Activated T-helper 1 cell treated with anti-CD3 and anti-CD28 coated beads, Interleukin-12 subunit alpha, Interleukin-12 subunit beta, Interleukin-2, Interleukin-4 antibody, amounts not matched to agents 30 ng/mL and 10 ng/mL and 1 ng/mL, durations not matched to agents 14 hours and 24 hours and 36 hours (primary cell): Measurements from ENCODE around the gene GLO1. TPM values are rescaled to one million over a fixed set of nuclear protein-coding genes. Genes with fewer than 3 reads are reported as not detected.

Source experiments
- DNase-seq: peaks from one replicate; pipeline ENCODE4 v3.0.0; 2021; ENCODE audit warnings: low spot score
- H3K27ac Mint-ChIP-seq: one replicate; pipeline ENCODE4 v1.8.0; 2021; ENCODE audit warnings: mild to moderate bottlenecking, mixed read lengths
- H3K27me3 Mint-ChIP-seq: one replicate; pipeline ENCODE4 v1.8.0; 2022; ENCODE audit warnings: mild to moderate bottlenecking, moderate library complexity, mixed read lengths; ENCODE audit not compliant: insufficient read depth
- H3K36me3 Mint-ChIP-seq: one replicate; pipeline ENCODE4 v1.8.0; 2021; ENCODE audit warnings: low read depth, mixed read lengths
- H3K4me1 Mint-ChIP-seq: one replicate; pipeline ENCODE4 v1.8.0; 2021; ENCODE audit warnings: low read depth, mixed read lengths
- H3K4me3 Mint-ChIP-seq: one replicate; pipeline ENCODE4 v1.8.0; 2021; ENCODE audit warnings: mild to moderate bottlenecking, moderate library complexity, mixed read lengths
- H3K9me3 Mint-ChIP-seq: one replicate; pipeline ENCODE4 v1.8.0; 2021; ENCODE audit warnings: mixed read lengths
- intact Hi-C: fragments of 100-400 bp; cut with micrococcal nuclease; formaldehyde crosslinking; loops from one replicate; pipeline ENCODE4 v1.15.1; 2024
- total RNA-seq: library from RNA; stranded (reverse); gene quantifications from 2 replicates; pipeline ENCODE4 v1.2.3, GENCODE V29; 2022

Gene GLO1
- total RNA-seq, 1 donor from 2014 or later: 109 TPM

- intact Hi-C loops: loop anchor here (5.0 kb wide), 1 partner anchor 1996 kb away; no protein-coding TSS in a partner anchor
- no peak for DNase-seq
- Mint-ChIP-seq H3K27ac (no peak overlapping the region), H3K9me3 (no peaks in the 10 kb centered on the region), H3K4me1 (peaks cover 7% of the 10 kb centered on the region), H3K36me3 (peaks cover 2% of the 10 kb centered on the region), H3K27me3 (no peaks in the 10 kb centered on the region), H3K4me3 (no peak overlapping the region)
Measured at GRCh38 chr6:38646166-38646878, 56.6 kb downstream of the GLO1 start.

- Mint-ChIP-seq H3K4me1 (peaks cover 15% of the 10 kb centered on the region), H3K36me3 (no peaks in the 10 kb centered on the region), H3K27me3 (no peaks in the 10 kb centered on the region), H3K9me3 (no peaks in the 10 kb centered on the region), H3K4me3 (no peak overlapping the region), H3K27ac (no peak overlapping the region)
- intact Hi-C loops: loop anchor here (5.0 kb wide), 1 partner anchor 1997 kb away; no protein-coding TSS in a partner anchor
- DNase-seq: no peak
Measured at GRCh38 chr6:38644951-38645350, 58.0 kb downstream of the GLO1 start.

- Mint-ChIP-seq H3K4me3 (peak overlapping the region; percentile 92), H3K27me3 (no peaks in the 10 kb centered on the region), H3K27ac (peak overlapping the region; percentile 91), H3K36me3 (peaks cover 2% of the 10 kb centered on the region), H3K9me3 (no peaks in the 10 kb centered on the region), H3K4me1 (peaks cover 47% of the 10 kb centered on the region)
- intact Hi-C loops: loop anchor here (1.0 to 2.0 kb wide), 2 partner anchors 63 to 74 kb away; partner anchors contain the start of genes DNAH8 and GLO1
- DNase-seq: no peak
Measured at GRCh38 chr6:38640216-38640909, 62.6 kb downstream of the GLO1 start.

GRCh38 chr6:38639498-38640215, 63.3 kb downstream of the GLO1 start, which contains the start of gene BTBD9:
TSS of gene BTBD9 (minus strand) at chr6:38639929.
- Mint-ChIP-seq H3K36me3 (peaks cover 2% of the 10 kb centered on the region), H3K4me1 (peaks cover 47% of the 10 kb centered on the region), H3K4me3 (peak within 1 kb of the TSS; percentile 92), H3K27ac (peak within 1 kb of the TSS; percentile 91), H3K27me3 (no peaks in the 10 kb centered on the region), H3K9me3 (no peaks in the 10 kb centered on the region)
- peak; percentile 80 for DNase-seq
- intact Hi-C loops: loop anchor here (1.0 to 5.0 kb wide), 7 partner anchors 33 to 1285 kb away; partner anchors contain the start of genes CCDC167, DNAH8, GLO1 and SAYSD1

- intact Hi-C loops: loop anchor here (1.0 to 5.0 kb wide), 5 partner anchors 33 to 1285 kb away; partner anchors contain the start of genes CCDC167 and SAYSD1
- Mint-ChIP-seq H3K36me3 (peaks cover 2% of the 10 kb centered on the region), H3K27ac (peak overlapping the region; percentile 82), H3K9me3 (no peaks in the 10 kb centered on the region), H3K4me1 (peaks cover 47% of the 10 kb centered on the region), H3K27me3 (no peaks in the 10 kb centered on the region), H3K4me3 (peak overlapping the region; percentile 92)
- peak; percentile 29 for DNase-seq
Measured at GRCh38 chr6:38638941-38639497, 63.9 kb downstream of the GLO1 start.

GRCh38 chr6:38637756-38638155, 65.2 kb downstream of the GLO1 start:
- Mint-ChIP-seq H3K36me3 (peaks cover 2% of the 10 kb centered on the region), H3K27ac (no peak overlapping the region), H3K4me1 (peaks cover 47% of the 10 kb centered on the region), H3K9me3 (no peaks in the 10 kb centered on the region), H3K4me3 (no peak overlapping the region), H3K27me3 (no peaks in the 10 kb centered on the region)
- intact Hi-C loops: loop anchor here (2.0 to 5.0 kb wide), 2 partner anchors 477 to 1140 kb away; partner anchors contain the start of genes CCDC167 and SAYSD1
- no peak for DNase-seq

- H3K27me3 Mint-ChIP-seq: no peaks in the 10 kb centered on the region
- intact Hi-C loops: loop anchor here (5.0 kb wide), 1 partner anchor 1139 kb away; the partner anchor contains the start of gene CCDC167
- H3K4me3 Mint-ChIP-seq: no peak overlapping the region
- peaks cover 2% of the 10 kb centered on the region for H3K36me3 Mint-ChIP-seq
- H3K9me3 Mint-ChIP-seq: no peaks in the 10 kb centered on the region
- DNase-seq: no peak
- H3K27ac Mint-ChIP-seq: no peak overlapping the region
- peaks cover 38% of the 10 kb centered on the region for H3K4me1 Mint-ChIP-seq
Measured at GRCh38 chr6:38636027-38636426, 66.9 kb downstream of the GLO1 start.

- peaks cover 32% of the 10 kb centered on the region for H3K4me1 Mint-ChIP-seq
- H3K27me3 Mint-ChIP-seq: no peaks in the 10 kb centered on the region
- no peak overlapping the region for H3K27ac Mint-ChIP-seq
- no peak overlapping the region for H3K4me3 Mint-ChIP-seq
- intact Hi-C loops: no loop called here
- peaks cover 2% of the 10 kb centered on the region for H3K36me3 Mint-ChIP-seq
- no peaks in the 10 kb centered on the region for H3K9me3 Mint-ChIP-seq
- no peak for DNase-seq
Measured at GRCh38 chr6:38634518-38634917, 68.4 kb downstream of the GLO1 start.

- H3K4me1 Mint-ChIP-seq: peaks cover 16% of the 10 kb centered on the region
- no peaks in the 10 kb centered on the region for H3K9me3 Mint-ChIP-seq
- H3K36me3 Mint-ChIP-seq: no peaks in the 10 kb centered on the region
- H3K27ac Mint-ChIP-seq: no peak overlapping the region
- intact Hi-C loops: no loop called here
- DNase-seq: no peak
- H3K27me3 Mint-ChIP-seq: no peaks in the 10 kb centered on the region
- H3K4me3 Mint-ChIP-seq: no peak overlapping the region
Measured at GRCh38 chr6:38632490-38632889, 70.5 kb downstream of the GLO1 start.

GRCh38 chr6:38631186-38631783, 71.7 kb downstream of the GLO1 start:
- peaks cover 5% of the 10 kb centered on the region for H3K4me1 Mint-ChIP-seq
- H3K27ac Mint-ChIP-seq: no peak overlapping the region
- H3K4me3 Mint-ChIP-seq: no peak overlapping the region
- no peaks in the 10 kb centered on the region for H3K9me3 Mint-ChIP-seq
- H3K36me3 Mint-ChIP-seq: no peaks in the 10 kb centered on the region
- DNase-seq: no peak
- intact Hi-C loops: no loop called here
- H3K27me3 Mint-ChIP-seq: no peaks in the 10 kb centered on the region
